NCI-H774 (cell line): Measurements from ENCODE around the gene RYK.
"Not testable (repeated sequence)": the region's sequence is repeated elsewhere in the genome, so short reads cannot be mapped to it uniquely, and the experiment has no call there.

ENCODE experiments used
- DNase-seq: peaks from one replicate; lab custom pipeline; 2025; lab: John Stamatoyannopoulos, UW

The RYK gene

GRCh38 chr3:134216191-134216764 is 34.4 kb downstream of the RYK start:
- DNase-seq, result no peak

GRCh38 chr3:134214239-134214638 is 36.4 kb downstream of the RYK start:
- DNase-seq, result no peak

- DNase-seq, result peak; percentile 54
Measured at GRCh38 chr3:134212967-134213665, 37.5 kb downstream of the RYK start.

- no peak for DNase-seq
Measured at GRCh38 chr3:134211797-134212196, 38.9 kb downstream of the RYK start.

GRCh38 chr3:134205451-134205850 is 45.2 kb downstream of the RYK start:
- no peak for DNase-seq

GRCh38 chr3:134201201-134202130 is 49.2 kb downstream of the RYK start:
- DNase-seq, result no peak

GRCh38 chr3:134199880-134200279 is 50.8 kb downstream of the RYK start:
- DNase-seq, result not testable (repeated sequence)

GRCh38 chr3:134199240-134199639 is 51.4 kb downstream of the RYK start:
- DNase-seq, result no peak

- no peak for DNase-seq
Measured at GRCh38 chr3:134198414-134198813, 52.2 kb downstream of the RYK start.

- DNase-seq, result no peak
Measured at GRCh38 chr3:134197681-134198261, 52.9 kb downstream of the RYK start.

- DNase-seq, result no peak
Measured at GRCh38 chr3:134194247-134194646, 56.4 kb downstream of the RYK start.

GRCh38 chr3:134190250-134190649 is 60.4 kb downstream of the RYK start:
- DNase-seq, result no peak

GRCh38 chr3:134189849-134190248 is 60.8 kb downstream of the RYK start:
- DNase-seq, result no peak

GRCh38 chr3:134186391-134186790 is 64.3 kb downstream of the RYK start:
- DNase-seq, result no peak

- no peak for DNase-seq
Measured at GRCh38 chr3:134180761-134181160, 69.9 kb downstream of the RYK start.

- DNase-seq, result no peak
Measured at GRCh38 chr3:134179508-134179907, 71.2 kb downstream of the RYK start.

GRCh38 chr3:134163096-134163495 is 87.6 kb downstream of the RYK start:
- DNase-seq, result no peak

- no peak for DNase-seq
Measured at GRCh38 chr3:134161898-134162615, 88.6 kb downstream of the RYK start.

GRCh38 chr3:134155446-134155845 is 95.2 kb downstream of the RYK start:
- DNase-seq, result no peak

GRCh38 chr3:134153761-134154160 is 96.9 kb downstream of the RYK start:
- DNase-seq, result no peak

- DNase-seq, result no peak
Measured at GRCh38 chr3:134150476-134150875, 100.2 kb downstream of the RYK start.

- DNase-seq, result no peak
Measured at GRCh38 chr3:134149286-134149685, 101.4 kb downstream of the RYK start.
